Measurements from ENCODE around the gene DYTN.

DNA sequence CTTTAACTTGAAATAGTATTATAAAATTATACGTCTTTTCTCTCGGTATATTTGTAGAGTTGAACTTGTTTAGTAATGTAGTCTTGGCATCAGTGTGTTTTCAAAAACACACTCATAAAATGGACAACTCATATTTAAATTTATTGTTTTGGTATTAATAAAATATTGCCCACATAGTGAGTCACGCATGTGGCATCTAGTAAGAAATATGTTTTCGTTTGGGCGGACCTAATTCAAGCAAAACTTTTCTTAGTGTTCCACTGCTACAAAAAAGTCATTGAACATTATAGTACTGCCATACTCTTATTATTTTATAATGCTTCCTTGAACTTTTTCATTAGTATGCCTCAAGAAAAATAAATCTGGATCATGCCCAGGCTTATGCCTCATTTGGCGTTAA, 107.0 kb downstream of the DYTN start:
- TF ChIP-seq CTCF (IDR thresholded peaks at IDR 0.05; ENCODE audit: borderline replicate concordance, extremely low read depth, low read length, poor library complexity, severe bottlenecking) = no peak
- no peak for TF ChIP-seq EZH2 (IDR thresholded peaks at IDR 0.05; ENCODE audit: borderline replicate concordance, low read depth, low read length, severe bottlenecking)

Measured in DND-41 (cell line).